ENCODE data around the gene GPR84. TPM values are rescaled to one million over a fixed set of nuclear protein-coding genes. Genes with fewer than 3 reads are reported as not detected.
A peak's percentile ranks its signal among the peaks of the same experiment; 100 is the strongest.
"Not testable (repeated sequence)": the region's sequence is repeated elsewhere in the genome, so short reads cannot be mapped to it uniquely, and the experiment has no call there.

GPR84 gene
- total and polyA plus RNA-seq, 2 donors = 0.26 to 0.96 TPM

DNA sequence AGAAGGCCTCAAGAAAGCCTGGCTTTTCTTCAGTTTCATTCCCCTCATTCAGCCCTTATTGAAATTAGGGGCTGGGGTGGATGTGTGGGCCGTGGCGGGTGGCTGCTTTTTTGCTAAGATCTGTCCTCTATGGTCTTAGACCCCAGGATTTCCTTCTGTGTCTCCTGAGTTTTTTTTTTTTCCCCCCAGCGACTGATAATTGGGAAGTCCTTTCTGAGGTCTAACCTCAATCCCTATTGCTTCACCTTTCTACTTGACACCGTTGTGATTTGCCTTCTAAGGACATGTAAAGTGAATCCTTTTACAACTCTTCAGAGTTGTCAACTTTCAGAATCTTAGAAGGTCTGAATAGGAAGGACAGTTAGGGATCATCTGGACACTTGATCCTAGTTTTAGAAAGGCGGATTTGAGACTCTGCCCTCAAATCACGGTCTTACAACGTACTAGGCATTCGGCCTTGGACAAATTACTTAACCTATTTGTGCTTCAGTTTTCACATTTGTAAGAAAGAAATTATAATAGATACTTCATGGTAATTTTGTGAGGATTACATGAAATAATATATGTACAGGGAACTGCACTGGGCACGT is 4.4 kb downstream of the GPR84 start:
- Histone ChIP-seq H3K4me3 (ENCODE audit: low read depth, low read length) (peak overlapping the region; percentile 43), H3K36me3 (ENCODE audit: insufficient read depth) (no peaks in the 10 kb centered on the region), H3K4me1 (ENCODE audit: insufficient read depth) (no peaks in the 10 kb centered on the region), H3K27ac (ENCODE audit: low read depth) (peak overlapping the region; percentile 28)
- WGBS = 61% methylated on average over 9 of the region's 9 CpGs
- no peak for DNase-seq (ENCODE audit: extremely low spot score)

GRCh38 chr12:54358945-54359761 is 5.1 kb downstream of the GPR84 start:
- Histone ChIP-seq H3K27ac (ENCODE audit: low read depth) (peak overlapping the region; percentile 30), H3K4me1 (ENCODE audit: insufficient read depth) (no peaks in the 10 kb centered on the region), H3K36me3 (ENCODE audit: insufficient read depth) (no peaks in the 10 kb centered on the region), H3K4me3 (ENCODE audit: low read depth, low read length) (peak overlapping the region; percentile 43)
- under 1% methylated on average over 40 of the region's 40 CpGs for WGBS
- peak; percentile 97 for DNase-seq (ENCODE audit: extremely low spot score)

- no peaks in the 10 kb centered on the region for H3K4me1 ChIP-seq (ENCODE audit: insufficient read depth)
- peak overlapping the region; percentile 30 for H3K27ac ChIP-seq (ENCODE audit: low read depth)
- H3K36me3 ChIP-seq (ENCODE audit: insufficient read depth) = no peaks in the 10 kb centered on the region
- DNase-seq (ENCODE audit: extremely low spot score) = no peak
- peak overlapping the region; percentile 43 for H3K4me3 ChIP-seq (ENCODE audit: low read depth, low read length)
- WGBS = 23% methylated on average over 15 of the region's 15 CpGs
Measured at GRCh38 chr12:54358191-54358944, 5.9 kb downstream of the GPR84 start.

- H3K36me3 ChIP-seq (ENCODE audit: insufficient read depth) = no peaks in the 10 kb centered on the region
- DNase-seq (ENCODE audit: extremely low spot score) = no peak
- H3K4me1 ChIP-seq (ENCODE audit: insufficient read depth) = no peaks in the 10 kb centered on the region
- H3K27ac ChIP-seq (ENCODE audit: low read depth) = no peak overlapping the region
- WGBS = 66% methylated on average over 2 of the region's 2 CpGs
- H3K4me3 ChIP-seq (ENCODE audit: low read depth, low read length) = no peak overlapping the region
Measured at GRCh38 chr12:54357506-54358190, 6.6 kb downstream of the GPR84 start.

GRCh38 chr12:54356951-54357356 is 7.3 kb downstream of the GPR84 start:
- 91% methylated on average over 4 of the region's 4 CpGs for whole genome bisulfite sequencing
- DNase-seq (ENCODE audit: extremely low spot score) = no peak
- Histone ChIP-seq H3K27ac (ENCODE audit: low read depth) (no peak overlapping the region), H3K4me3 (ENCODE audit: low read depth, low read length) (no peak overlapping the region), H3K4me1 (ENCODE audit: insufficient read depth) (no peaks in the 10 kb centered on the region), H3K36me3 (ENCODE audit: insufficient read depth) (no peaks in the 10 kb centered on the region)

DNA sequence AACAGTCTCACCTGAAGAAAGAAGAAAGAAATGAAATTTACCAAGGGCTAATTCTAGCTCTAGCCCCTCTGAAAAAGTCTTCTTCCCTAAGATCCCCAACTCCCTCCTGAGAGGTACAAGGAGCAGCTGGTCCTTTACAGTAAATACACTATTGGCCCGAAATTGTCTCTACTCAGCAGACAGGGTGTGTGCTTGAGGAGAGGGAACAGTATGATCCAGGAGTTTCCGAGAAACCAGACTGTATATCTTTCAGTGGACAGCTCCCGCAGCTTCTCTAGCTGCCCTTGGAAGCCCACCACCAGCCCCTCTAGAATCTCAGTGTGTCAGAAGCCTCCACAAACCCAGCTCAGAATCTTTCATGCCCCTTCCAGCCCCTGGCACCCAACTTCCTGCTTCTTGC is 8.1 kb downstream of the GPR84 start:
- Histone ChIP-seq H3K36me3 (ENCODE audit: insufficient read depth) (no peaks in the 10 kb centered on the region), H3K27ac (ENCODE audit: low read depth) (no peak overlapping the region)
- no peak for DNase-seq (ENCODE audit: extremely low spot score)

DNA sequence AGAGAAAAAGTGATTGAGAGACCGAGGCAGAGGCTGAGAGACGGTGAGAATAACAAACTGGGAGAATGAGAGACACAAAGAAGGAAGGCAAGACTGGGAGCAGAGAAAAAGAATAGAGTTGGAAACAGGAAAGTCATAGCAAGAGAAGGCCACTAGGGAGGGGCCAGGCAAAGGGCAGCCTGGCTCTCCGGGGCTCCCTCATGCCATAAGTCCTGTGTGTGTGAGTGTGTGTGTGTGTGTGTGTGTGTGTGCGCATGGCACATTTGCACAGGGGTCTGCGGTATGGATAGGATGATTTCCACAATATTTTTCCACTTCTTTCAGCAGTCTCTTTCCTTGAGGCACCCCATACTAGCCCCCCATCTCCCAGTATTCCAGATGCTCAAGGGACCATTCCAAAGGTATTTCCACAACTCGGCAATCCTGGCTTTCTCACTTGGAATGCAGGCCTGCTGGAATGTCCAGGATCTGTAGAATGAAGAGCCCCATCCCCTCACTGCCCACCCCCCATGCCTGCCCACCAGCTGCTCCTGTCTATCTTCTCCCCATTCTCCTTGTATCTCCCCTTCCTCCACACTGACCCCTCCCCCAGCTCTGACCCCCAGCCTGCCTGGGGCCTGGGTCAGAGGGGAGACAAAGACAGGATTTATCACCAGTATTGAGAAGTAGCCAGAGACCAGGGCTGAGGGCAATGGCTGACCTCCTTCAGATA is 9.0 kb downstream of the GPR84 start:
- H3K4me1 ChIP-seq (ENCODE audit: insufficient read depth) = no peaks in the 10 kb centered on the region
- WGBS = 69% methylated on average over 6 of the region's 6 CpGs
- no peak for DNase-seq (ENCODE audit: extremely low spot score)
- peaks cover 2% of the 10 kb centered on the region for H3K36me3 ChIP-seq (ENCODE audit: insufficient read depth)
- H3K4me3 ChIP-seq (ENCODE audit: low read depth, low read length) = no peak overlapping the region
- no peak overlapping the region for H3K27ac ChIP-seq (ENCODE audit: low read depth)

More for the DNA sequence above, 8.1 kb downstream of the GPR84 start:
- Histone ChIP-seq H3K4me1 (ENCODE audit: insufficient read depth) (no peaks in the 10 kb centered on the region), H3K4me3 (ENCODE audit: low read depth, low read length) (no peak overlapping the region)
- 70% methylated on average over 3 of the region's 3 CpGs for WGBS

DNA sequence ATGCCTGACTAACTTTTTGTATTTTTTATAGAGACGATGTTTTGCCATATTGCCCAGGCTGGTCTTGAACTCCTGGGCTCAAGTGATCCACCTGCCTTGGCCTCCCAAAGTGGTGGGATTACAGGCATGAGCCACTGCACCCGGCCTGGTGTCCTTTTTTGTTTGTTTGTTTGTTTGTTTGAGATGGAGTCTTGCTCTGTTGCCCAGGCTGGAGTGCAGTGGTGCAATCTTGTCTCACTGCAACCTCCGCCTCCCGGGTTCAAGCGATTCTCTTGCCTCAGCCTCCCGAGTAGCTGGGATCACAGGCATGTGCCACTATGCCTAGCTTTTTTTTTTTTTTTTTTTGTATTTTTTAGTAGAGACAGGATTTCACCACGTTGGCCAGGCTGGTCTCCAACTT is 10.0 kb downstream of the GPR84 start:
- not testable (repeated sequence) for H3K4me1 ChIP-seq (ENCODE audit: insufficient read depth); H3K36me3 ChIP-seq (ENCODE audit: insufficient read depth); DNase-seq (ENCODE audit: extremely low spot score); H3K4me3 ChIP-seq (ENCODE audit: low read depth, low read length); H3K27ac ChIP-seq (ENCODE audit: low read depth)
- 75% methylated on average over 7 of the region's 7 CpGs for WGBS

DNA sequence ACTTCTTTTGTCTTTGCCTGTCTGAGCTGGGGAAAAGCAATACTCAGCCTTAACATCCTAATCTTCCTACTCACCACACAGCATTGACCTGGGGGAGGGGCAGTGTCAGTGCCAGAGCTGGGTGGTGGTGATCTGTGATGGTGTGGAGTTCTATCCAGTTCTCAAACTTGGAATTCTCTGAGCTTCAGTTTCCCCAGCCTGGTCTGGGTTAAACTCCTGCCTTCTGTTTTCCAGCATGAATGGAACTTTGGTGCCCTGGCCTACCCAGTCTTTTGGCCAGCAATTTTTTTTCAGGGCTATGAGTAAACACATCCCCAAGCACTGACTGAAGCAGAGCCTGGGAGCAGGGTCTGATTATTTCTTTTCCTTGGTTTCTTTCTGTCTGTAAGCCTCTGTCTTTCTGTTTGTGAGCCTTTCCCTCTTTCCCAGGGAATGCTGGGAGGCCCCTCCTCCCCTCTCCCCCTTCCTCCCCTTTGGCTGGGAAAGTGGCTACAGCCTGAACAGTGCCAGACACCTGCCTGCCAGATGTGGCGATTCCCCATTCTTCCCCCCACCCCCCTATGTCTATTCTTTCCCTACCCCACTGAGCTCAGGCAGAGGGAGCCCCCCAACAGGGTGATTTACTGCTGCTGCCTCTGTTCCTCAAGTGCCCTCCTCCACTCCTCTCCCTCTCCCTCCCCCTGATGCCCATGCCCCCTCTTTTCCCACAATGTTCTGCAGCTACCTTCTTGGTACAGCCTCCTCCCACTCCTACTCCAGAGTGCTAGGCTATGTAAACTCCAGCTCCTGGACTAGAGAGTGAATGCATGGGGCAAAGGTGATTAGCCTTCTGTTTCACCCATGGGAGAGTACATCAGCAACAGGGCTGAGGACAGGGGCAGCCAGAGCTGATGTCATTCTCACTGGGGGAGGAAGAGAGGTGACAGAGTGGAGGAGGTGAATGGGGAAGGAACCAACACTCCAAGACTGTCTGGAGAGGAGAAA is 11.1 kb downstream of the GPR84 start:
- WGBS = 30% methylated on average over 1 of the region's 1 CpG
- DNase-seq (ENCODE audit: extremely low spot score) = no peak
- Histone ChIP-seq H3K4me3 (ENCODE audit: low read depth, low read length) (no peak overlapping the region), H3K36me3 (ENCODE audit: insufficient read depth) (peaks cover 2% of the 10 kb centered on the region), H3K27ac (ENCODE audit: low read depth) (peak overlapping the region; percentile 12), H3K4me1 (ENCODE audit: insufficient read depth) (no peaks in the 10 kb centered on the region)

GRCh38 chr12:54352022-54352531 is 12.2 kb downstream of the GPR84 start:
- no peaks in the 10 kb centered on the region for H3K4me1 ChIP-seq (ENCODE audit: insufficient read depth)
- H3K36me3 ChIP-seq (ENCODE audit: insufficient read depth) = peaks cover 2% of the 10 kb centered on the region
- no peak overlapping the region for H3K27ac ChIP-seq (ENCODE audit: low read depth)
- WGBS = 18% methylated on average over 21 of the region's 21 CpGs
- no peak overlapping the region for H3K4me3 ChIP-seq (ENCODE audit: low read depth, low read length)
- no peak for DNase-seq (ENCODE audit: extremely low spot score)

DNA sequence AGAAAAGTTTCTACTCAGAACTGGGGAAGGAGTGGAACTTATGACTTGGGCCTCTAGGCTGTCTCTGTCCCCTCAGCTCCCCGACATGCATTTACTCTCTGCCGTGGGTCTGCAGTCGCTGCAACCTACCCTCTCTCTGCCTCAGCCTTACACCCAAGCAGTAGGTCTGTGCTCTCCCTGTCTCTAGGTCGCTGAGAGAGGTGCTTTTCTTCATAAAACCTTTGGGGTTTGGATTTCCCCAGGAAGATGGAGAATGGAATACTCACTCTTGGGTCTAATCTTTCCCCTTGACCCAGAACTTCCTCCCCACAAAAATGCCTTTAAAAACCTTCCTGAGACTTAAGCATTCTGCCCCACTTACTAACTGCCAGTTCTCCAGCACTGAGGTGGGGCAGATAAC is 12.9 kb downstream of the GPR84 start:
- H3K4me3 ChIP-seq (ENCODE audit: low read depth, low read length) = no peak overlapping the region
- peaks cover 2% of the 10 kb centered on the region for H3K36me3 ChIP-seq (ENCODE audit: insufficient read depth)
- no peak overlapping the region for H3K27ac ChIP-seq (ENCODE audit: low read depth)
- WGBS = 51% methylated on average over 4 of the region's 4 CpGs
- DNase-seq (ENCODE audit: extremely low spot score) = no peak
- no peaks in the 10 kb centered on the region for H3K4me1 ChIP-seq (ENCODE audit: insufficient read depth)

DNA sequence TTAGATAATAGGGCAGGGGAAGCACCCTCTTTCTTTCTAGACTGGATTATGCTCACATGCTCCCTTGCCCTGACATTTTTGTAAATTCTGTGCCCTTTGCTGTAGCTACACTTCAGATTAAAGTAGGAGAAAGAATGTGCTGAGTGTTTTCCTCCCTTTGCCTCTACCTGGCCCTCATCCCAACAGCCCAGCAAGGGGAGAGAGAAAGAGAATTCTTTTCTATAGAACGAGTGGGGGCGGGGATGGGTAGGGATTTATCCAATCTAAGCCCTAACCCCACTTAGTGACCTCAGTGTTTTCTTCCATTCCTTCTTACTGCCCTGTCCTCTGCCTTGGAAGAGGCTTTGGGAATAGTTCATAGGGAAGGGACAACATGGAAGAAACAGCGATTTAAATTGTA is 13.5 kb downstream of the GPR84 start:
- Histone ChIP-seq H3K4me1 (ENCODE audit: insufficient read depth) (no peaks in the 10 kb centered on the region), H3K36me3 (ENCODE audit: insufficient read depth) (peaks cover 2% of the 10 kb centered on the region), H3K4me3 (ENCODE audit: low read depth, low read length) (no peak overlapping the region), H3K27ac (ENCODE audit: low read depth) (no peak overlapping the region)
- DNase-seq (ENCODE audit: extremely low spot score) = no peak
- 41% methylated on average over 3 of the region's 3 CpGs for WGBS

Measured in urinary bladder (tissue), 4 donors.